Measurements from ENCODE around the gene POTEM. TPM values are rescaled to one million over a fixed set of nuclear protein-coding genes. Genes with fewer than 3 reads are reported as not detected.
"Not testable (repeated sequence)": the region's sequence is repeated elsewhere in the genome, so short reads cannot be mapped to it uniquely, and the experiment has no call there.

POTEM gene
- total RNA-seq, 1 donor from 2014 or later, result not detected

- H3K36me3 ChIP-seq; DNase-seq (ENCODE audit: low spot score in 2 of 2); intact Hi-C loops (cut with DNase I); H3K27ac ChIP-seq; H3K4me1 ChIP-seq; H3K27me3 ChIP-seq; H3K9me3 ChIP-seq; H3K4me3 ChIP-seq: not testable (repeated sequence)
Measured at GRCh38 chr14:19007678-19008077, 40.4 kb downstream of the POTEM start.

- H3K4me1 ChIP-seq; H3K27me3 ChIP-seq; H3K36me3 ChIP-seq; intact Hi-C loops (cut with DNase I); H3K9me3 ChIP-seq; H3K4me3 ChIP-seq; DNase-seq (ENCODE audit: low spot score in 2 of 2); H3K27ac ChIP-seq: not testable (repeated sequence)
Measured at GRCh38 chr14:19011029-19011428, 43.8 kb downstream of the POTEM start.

- H3K36me3 ChIP-seq; H3K4me1 ChIP-seq; H3K9me3 ChIP-seq; H3K4me3 ChIP-seq; DNase-seq (ENCODE audit: low spot score in 2 of 2); H3K27me3 ChIP-seq; H3K27ac ChIP-seq; intact Hi-C loops (cut with DNase I): not testable (repeated sequence)
Measured at GRCh38 chr14:19011703-19012102, 44.5 kb downstream of the POTEM start.

GRCh38 chr14:19015185-19015584 lies 48.0 kb downstream of the POTEM start:
- DNase-seq (ENCODE audit: low spot score in 2 of 2); H3K27ac ChIP-seq; intact Hi-C loops (cut with DNase I); H3K4me3 ChIP-seq; H3K9me3 ChIP-seq; H3K27me3 ChIP-seq; H3K4me1 ChIP-seq; H3K36me3 ChIP-seq: not testable (repeated sequence)

- intact Hi-C loops (cut with DNase I); H3K36me3 ChIP-seq; H3K4me1 ChIP-seq; DNase-seq (ENCODE audit: low spot score in 2 of 2); H3K27me3 ChIP-seq; H3K9me3 ChIP-seq; H3K4me3 ChIP-seq; H3K27ac ChIP-seq: not testable (repeated sequence)
Measured at GRCh38 chr14:19025080-19025589, 57.9 kb downstream of the POTEM start.

- H3K4me1 ChIP-seq; H3K36me3 ChIP-seq; intact Hi-C loops (cut with DNase I); DNase-seq (ENCODE audit: low spot score in 2 of 2); H3K9me3 ChIP-seq; H3K27me3 ChIP-seq; H3K27ac ChIP-seq; H3K4me3 ChIP-seq: not testable (repeated sequence)
Measured at GRCh38 chr14:19026649-19027351, 59.6 kb downstream of the POTEM start.

- DNase-seq (ENCODE audit: low spot score in 2 of 2); H3K36me3 ChIP-seq; H3K4me3 ChIP-seq; intact Hi-C loops (cut with DNase I); H3K9me3 ChIP-seq; H3K4me1 ChIP-seq; H3K27me3 ChIP-seq; H3K27ac ChIP-seq: not testable (repeated sequence)
Measured at GRCh38 chr14:19027895-19028294, 60.7 kb downstream of the POTEM start.

GRCh38 chr14:19036811-19037382 lies 69.7 kb downstream of the POTEM start:
- intact Hi-C loops (cut with DNase I), result not testable (repeated sequence)

GRCh38 chr14:19038060-19038664 lies 70.9 kb downstream of the POTEM start:
- H3K36me3 ChIP-seq; H3K9me3 ChIP-seq; H3K4me3 ChIP-seq; H3K4me1 ChIP-seq; DNase-seq (ENCODE audit: low spot score in 2 of 2); H3K27ac ChIP-seq; intact Hi-C loops (cut with DNase I); H3K27me3 ChIP-seq: not testable (repeated sequence)

More at GRCh38 chr14:19036811-19037382, 69.7 kb downstream of the POTEM start:
- not testable (repeated sequence) for H3K27me3 ChIP-seq; H3K36me3 ChIP-seq; DNase-seq (ENCODE audit: low spot score in 2 of 2); H3K27ac ChIP-seq; H3K9me3 ChIP-seq; H3K4me3 ChIP-seq; H3K4me1 ChIP-seq

- H3K4me1 ChIP-seq; DNase-seq (ENCODE audit: low spot score in 2 of 2); H3K4me3 ChIP-seq; H3K36me3 ChIP-seq; H3K27ac ChIP-seq; H3K27me3 ChIP-seq; intact Hi-C loops (cut with DNase I); H3K9me3 ChIP-seq: not testable (repeated sequence)
Measured at GRCh38 chr14:19038785-19039184, 71.6 kb downstream of the POTEM start.

GRCh38 chr14:19043384-19043783 lies 76.2 kb downstream of the POTEM start:
- H3K9me3 ChIP-seq; H3K4me1 ChIP-seq; DNase-seq (ENCODE audit: low spot score in 2 of 2); H3K27ac ChIP-seq; H3K4me3 ChIP-seq; H3K36me3 ChIP-seq; H3K27me3 ChIP-seq; intact Hi-C loops (cut with DNase I): not testable (repeated sequence)
